RWPE1 (cell line): Measurements from ENCODE around the gene APIP.

ENCODE experiments used
- CTCF ChIA-PET: fragments of 350-600 bp; sonication (Branson Sonifier 250); formaldehyde crosslinking; extraction: SDS; loops from one replicate; lab custom pipeline; 2021; lab: Yijun Ruan, JAX
- POLR2A ChIA-PET: fragments of 400-600 bp; formaldehyde crosslinking; extraction: SDS; loops from one replicate; lab custom pipeline; 2020; ENCODE audit warnings: antibody characterized with exemption; ENCODE audit not compliant: low non-redundant PET; lab: Yijun Ruan, JAX
- DNase-seq: peaks from one replicate; pipeline ENCODE4 v3.0.0; 2012; ENCODE audit warnings: low spot score
- H3K27ac ChIP-seq: fragments of 450-650 bp; 2 replicates; pipeline ENCODE4 v1.5.1; 2017
- CTCF ChIP-seq: fragments of 450-650 bp; conservative IDR thresholded peaks from 2 replicates; pipeline ENCODE4 v1.5.1; 2017; ENCODE audit warnings: low read depth, mild to moderate bottlenecking

The APIP gene

GRCh38 chr11:34843271-34843670 lies 72.9 kb downstream of the APIP start:
- TF ChIP-seq CTCF: no peak
- no peak overlapping the region for H3K27ac ChIP-seq
- DNase-seq: no peak
- ChIA-PET CTCF (no interaction called here), POLR2A (no interaction called here)

- H3K27ac ChIP-seq: no peak overlapping the region
- TF ChIP-seq CTCF: no peak
- DNase-seq: no peak
- POLR2A ChIA-PET: no interaction called here
- CTCF ChIA-PET: interaction anchor here (0.7 to 1.8 kb wide), 4 partner anchors 11 to 539 kb away, joined by 3 to 6 read pairs (median 3); no protein-coding TSS in a partner anchor
Observed at GRCh38 chr11:34840736-34841386, 75.3 kb downstream of the APIP start.

- TF ChIP-seq CTCF: no peak
- no peak for DNase-seq
- ChIA-PET CTCF (interaction anchor here (1.8 kb wide), 1 partner anchor 10 kb away, joined by 6 read pairs; no protein-coding TSS in a partner anchor), POLR2A (no interaction called here)
- H3K27ac ChIP-seq: no peak overlapping the region
Observed at GRCh38 chr11:34839969-34840368, 76.2 kb downstream of the APIP start.

- ChIA-PET POLR2A (no interaction called here), CTCF (interaction anchor here (0.6 kb wide), 1 partner anchor 52 kb away, joined by 4 read pairs; no protein-coding TSS in a partner anchor)
- no peak for TF ChIP-seq CTCF
- no peak for DNase-seq
- no peak overlapping the region for H3K27ac ChIP-seq
Observed at GRCh38 chr11:34836958-34837856, 79.0 kb downstream of the APIP start.

GRCh38 chr11:34833602-34834001 lies 82.6 kb downstream of the APIP start:
- ChIA-PET CTCF (no interaction called here), POLR2A (no interaction called here)
- H3K27ac ChIP-seq: no peak overlapping the region
- no peak for TF ChIP-seq CTCF
- DNase-seq: no peak
